Neuronal stem cell (in vitro differentiated cells): ENCODE data around the gene ZSWIM6.

Source experiments
- DNase-seq: peaks from one replicate; pipeline ENCODE4 v3.0.0-alpha.2; 2013; ENCODE audit warnings: low spot score
- H2AFZ ChIP-seq: one replicate; pipeline ENCODE4 v1.6.1; 2013; ENCODE audit warnings: mild to moderate bottlenecking, low read length, inconsistent platforms
- H2AK5ac ChIP-seq: 2 replicates; pipeline ENCODE4 v1.6.1; 2013; ENCODE audit warnings: low read depth, mild to moderate bottlenecking, inconsistent platforms, low read length, moderate library complexity, mixed read lengths
- H2BK120ac ChIP-seq: 2 replicates; pipeline ENCODE4 v1.6.1; 2013; ENCODE audit warnings: low read depth, mild to moderate bottlenecking, inconsistent platforms, low read length, moderate library complexity, mixed read lengths
- H2BK12ac ChIP-seq: one replicate; pipeline ENCODE4 v1.6.1; 2013; ENCODE audit warnings: low read length, inconsistent platforms
- H2BK15ac ChIP-seq: 2 replicates; pipeline ENCODE4 v1.6.1; 2013; ENCODE audit warnings: mild to moderate bottlenecking, low read length, inconsistent platforms, mixed read lengths
- H2BK5ac ChIP-seq: one replicate; pipeline ENCODE4 v1.6.1; 2013; ENCODE audit warnings: inconsistent platforms, mild to moderate bottlenecking, low read length, moderate library complexity
- H3K14ac ChIP-seq: one replicate; pipeline ENCODE4 v1.6.1; 2013; ENCODE audit warnings: low read length, inconsistent platforms
- H3K18ac ChIP-seq: 2 replicates; pipeline ENCODE4 v1.6.1; 2013; ENCODE audit warnings: low read length, inconsistent platforms
- H3K23ac ChIP-seq: 2 replicates; pipeline ENCODE4 v1.6.1; 2013; ENCODE audit warnings: low read depth, mild to moderate bottlenecking, mixed read lengths, low read length, inconsistent platforms; ENCODE audit not compliant: poor library complexity
- H3K27ac ChIP-seq: replicated peaks from 3 replicates; pipeline ENCODE4 v1.5.1; 2013; ENCODE audit warnings: low read length, inconsistent platforms
- H3K27me3 ChIP-seq, 3 experiments: 2 replicates each; pipeline ENCODE4 v1.6.1; 2013; ENCODE audit warnings: low read length in 3 of 3, mild to moderate bottlenecking in 2 of 3, inconsistent platforms in 1 of 3, low read depth in 1 of 3, mixed read lengths in 1 of 3, moderate library complexity in 1 of 3; ENCODE audit not compliant: control insufficient read depth in 3 of 3, insufficient read depth in 3 of 3
- H3K36me3 ChIP-seq, 2 donors: replicated peaks in 1 of 2; 2 replicates each; pipeline ENCODE4 v1.6.1; 2013; ENCODE audit warnings: low read length in 2 of 2; ENCODE audit not compliant: control insufficient read depth in 2 of 2, insufficient read depth in 2 of 2
- H3K4ac ChIP-seq: 2 replicates; pipeline ENCODE4 v1.6.1; 2013; ENCODE audit warnings: inconsistent platforms, mild to moderate bottlenecking, low read length, moderate library complexity
- H3K4me1 ChIP-seq, 2 donors: 1 replicate in 1 of 2; 2 replicates in 1 of 2; pipeline ENCODE4 v1.6.1; 2013; ENCODE audit warnings: low read length in 2 of 2, low read depth in 1 of 2; ENCODE audit not compliant: control insufficient read depth in 2 of 2, insufficient read depth in 1 of 2
- H3K4me2 ChIP-seq: one replicate; pipeline ENCODE4 v1.6.1; 2013; ENCODE audit warnings: mild to moderate bottlenecking, low read length, inconsistent platforms; ENCODE audit not compliant: insufficient read depth, poor library complexity, severe bottlenecking
- H3K4me3 ChIP-seq, 2 donors: 2 replicates each; pipeline ENCODE4 v1.5.1; 2013; ENCODE audit warnings: low read length in 2 of 2, mild to moderate bottlenecking in 2 of 2, inconsistent platforms in 1 of 2, moderate library complexity in 1 of 2
- H3K79me1 ChIP-seq: one replicate; pipeline ENCODE4 v1.6.1; 2013; ENCODE audit warnings: low read depth, mild to moderate bottlenecking, inconsistent platforms, low read length, moderate library complexity
- H3K9ac ChIP-seq: one replicate; pipeline ENCODE4 v1.6.1; 2013; ENCODE audit warnings: mild to moderate bottlenecking, low read depth, low read length, inconsistent platforms; ENCODE audit not compliant: poor library complexity
- H3K9me3 ChIP-seq, 2 donors: replicated peaks in 1 of 2; 2 replicates each; pipeline versions ENCODE3 to v1.6.1; 2013; ENCODE audit warnings: low read length in 2 of 2, mild to moderate bottlenecking in 2 of 2, inconsistent platforms in 1 of 2, low read depth in 1 of 2, mixed read lengths in 1 of 2, moderate library complexity in 1 of 2; ENCODE audit not compliant: control insufficient read depth in 2 of 2, insufficient read depth in 1 of 2
- H4K8ac ChIP-seq: one replicate; pipeline ENCODE4 v1.6.1; 2013; ENCODE audit warnings: low read depth, mild to moderate bottlenecking, inconsistent platforms, low read length, moderate library complexity
- H4K91ac ChIP-seq: one replicate; pipeline ENCODE4 v1.6.1; 2013; ENCODE audit warnings: low read length, low read depth, mild to moderate bottlenecking, inconsistent platforms; ENCODE audit not compliant: poor library complexity
- WGBS, 2 donors: extraction: QIAGEN DNeasy Blood & Tissue Kit; methylation state at CpG; one replicate each; pipeline ENCODE4 v1.1.7; 2013; ENCODE audit warnings: missing lambda C conversion rate in 2 of 2, mixed read lengths in 1 of 2; ENCODE audit not compliant: insufficient read length in 2 of 2, insufficient replicate concordance in 1 of 2; ENCODE audit errors: extremely low coverage in 2 of 2; 5-methylcytosine and 5-hydroxymethylcytosine counted together

ZSWIM6 gene

DNA sequence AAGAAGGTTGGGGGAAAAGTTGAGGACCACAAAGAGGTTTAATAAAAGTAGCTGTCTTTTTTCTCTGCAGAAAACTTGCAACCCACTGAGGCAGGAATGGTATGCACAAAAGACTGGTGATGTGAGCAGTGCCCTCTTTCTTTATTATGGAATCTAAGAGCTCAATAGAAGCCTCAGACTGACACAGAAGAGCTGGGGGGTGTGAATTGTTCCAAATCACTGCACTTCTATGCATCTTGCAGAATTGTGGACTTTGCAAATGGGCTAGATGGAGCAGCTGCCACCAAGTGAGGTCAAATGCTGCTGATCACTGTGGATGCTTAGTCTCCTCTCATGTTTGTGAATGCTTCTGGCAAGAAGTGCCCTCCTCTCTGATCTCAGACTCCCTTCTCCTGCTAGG is 227.1 kb downstream of the ZSWIM6 start:
- Histone ChIP-seq H3K4me1 (peaks cover 6 to 10% of the 10 kb centered on the region in 2 donors), H3K4me2 (no peak overlapping the region), H3K4me3 (no peak overlapping the region), H3K18ac (no peak overlapping the region), H2BK5ac (no peak overlapping the region), H3K14ac (no peak overlapping the region), H2AK5ac (no peak overlapping the region), H2BK15ac (no peak overlapping the region), H3K4ac (no peak overlapping the region), H3K27ac (peak overlapping the region; percentile 19), H2BK120ac (no peak overlapping the region), H3K36me3 (no peaks in the 10 kb centered on the region), H3K23ac (no peak overlapping the region), H2AFZ (no peak overlapping the region), H4K91ac (no peak overlapping the region), H3K79me1 (no peaks in the 10 kb centered on the region), H3K9me3 (peaks cover 0 to 18% of the 10 kb centered on the region in 2 donors), H3K27me3 (no peaks in the 10 kb centered on the region), H3K9ac (no peak overlapping the region), H2BK12ac (no peak overlapping the region), H4K8ac (no peak overlapping the region)
- DNase-seq, result no peak

DNA sequence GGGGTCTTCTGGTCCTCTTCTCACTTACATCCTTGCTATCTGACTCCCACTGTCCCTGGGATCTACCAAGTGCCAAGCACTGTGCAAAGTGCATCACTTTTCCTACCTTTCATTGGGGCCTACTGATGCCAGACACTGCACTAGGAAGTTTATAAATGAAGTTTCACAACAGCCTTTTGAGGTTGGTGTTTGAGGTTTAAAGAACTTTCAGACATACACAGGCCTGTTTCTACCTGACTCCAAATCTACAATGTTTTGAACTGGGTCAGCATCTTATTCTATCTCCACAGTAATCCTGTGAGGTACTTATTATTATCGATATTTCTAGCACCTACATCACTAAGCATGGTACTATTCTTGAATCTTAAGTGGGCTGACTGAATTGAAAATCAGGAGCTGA is 227.7 kb downstream of the ZSWIM6 start:
- H3K4me3 ChIP-seq, result no peak overlapping the region
- H3K9me3 ChIP-seq, result peaks cover 0 to 17% of the 10 kb centered on the region in 2 donors
- no peak overlapping the region for H4K8ac ChIP-seq
- no peak overlapping the region for H2BK120ac ChIP-seq
- H2BK15ac ChIP-seq, result no peak overlapping the region
- no peak overlapping the region for H3K27ac ChIP-seq
- no peak overlapping the region for H2BK12ac ChIP-seq
- no peak overlapping the region for H3K4me2 ChIP-seq
- no peak overlapping the region for H3K9ac ChIP-seq
- no peaks in the 10 kb centered on the region for H3K79me1 ChIP-seq
- no CpG with 5 or more reads among the region's 1 CpG for WGBS, 2 donors
- H3K27me3 ChIP-seq, result no peaks in the 10 kb centered on the region
- no peak overlapping the region for H2AFZ ChIP-seq
- H4K91ac ChIP-seq, result no peak overlapping the region
- no peak overlapping the region for H2AK5ac ChIP-seq
- H3K23ac ChIP-seq, result no peak overlapping the region
- no peak overlapping the region for H2BK5ac ChIP-seq
- H3K14ac ChIP-seq, result no peak overlapping the region
- H3K4me1 ChIP-seq, result peaks cover 9 to 16% of the 10 kb centered on the region in 2 donors
- H3K18ac ChIP-seq, result no peak overlapping the region
- H3K36me3 ChIP-seq, result no peaks in the 10 kb centered on the region
- no peak for DNase-seq
- no peak overlapping the region for H3K4ac ChIP-seq

- Histone ChIP-seq H3K4me2 (no peak overlapping the region), H3K23ac (no peak overlapping the region), H3K79me1 (no peaks in the 10 kb centered on the region), H4K91ac (no peak overlapping the region), H4K8ac (no peak overlapping the region), H3K18ac (no peak overlapping the region), H2BK15ac (no peak overlapping the region), H2AFZ (no peak overlapping the region), H3K27ac (no peak overlapping the region), H2BK120ac (no peak overlapping the region), H3K14ac (no peak overlapping the region), H3K4me3 (no peak overlapping the region), H3K4me1 (peaks cover 9 to 17% of the 10 kb centered on the region in 2 donors), H3K9me3 (peaks cover 0 to 16% of the 10 kb centered on the region in 2 donors), H2BK12ac (no peak overlapping the region), H3K9ac (no peak overlapping the region), H2AK5ac (no peak overlapping the region), H2BK5ac (no peak overlapping the region), H3K27me3 (no peaks in the 10 kb centered on the region), H3K36me3 (no peaks in the 10 kb centered on the region), H3K4ac (no peak overlapping the region)
- no peak for DNase-seq
- WGBS, 2 donors, result no CpG with 5 or more reads among the region's 3 CpGs
Measured at GRCh38 chr5:61563401-61563800, 231.3 kb downstream of the ZSWIM6 start.

DNA sequence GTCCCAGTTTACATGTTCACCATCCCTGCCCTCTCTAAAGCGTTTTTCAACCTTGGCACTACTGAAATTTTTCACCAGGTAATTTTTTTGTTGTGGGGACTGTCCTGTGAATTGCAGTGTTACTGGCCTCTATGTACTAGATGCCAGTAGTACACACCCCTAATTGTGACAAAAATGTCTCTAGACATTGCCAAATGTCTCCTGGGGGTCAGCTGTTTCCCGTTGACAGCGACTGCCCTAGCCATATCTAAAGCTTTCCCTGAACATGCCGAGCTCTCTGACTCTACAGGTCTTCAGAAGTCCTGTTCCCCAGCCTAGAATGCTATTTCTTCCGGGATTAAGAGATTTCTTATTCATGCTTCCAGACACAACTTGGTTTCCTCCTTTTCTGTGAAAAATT is 235.3 kb downstream of the ZSWIM6 start:
- Histone ChIP-seq H4K91ac (no peak overlapping the region), H2BK120ac (no peak overlapping the region), H2BK5ac (no peak overlapping the region), H2AFZ (no peak overlapping the region), H3K4me1 (peaks cover 3 to 8% of the 10 kb centered on the region in 2 donors), H4K8ac (no peak overlapping the region), H3K4ac (no peak overlapping the region), H3K36me3 (no peaks in the 10 kb centered on the region), H3K4me3 (no peak overlapping the region), H2AK5ac (no peak overlapping the region), H3K9me3 (peaks cover 0 to 12% of the 10 kb centered on the region in 2 donors), H2BK12ac (no peak overlapping the region), H3K9ac (no peak overlapping the region), H3K14ac (no peak overlapping the region), H3K18ac (no peak overlapping the region), H3K23ac (no peak overlapping the region), H3K79me1 (no peaks in the 10 kb centered on the region), H3K27me3 (no peaks in the 10 kb centered on the region), H3K27ac (no peak overlapping the region), H2BK15ac (no peak overlapping the region), H3K4me2 (no peak overlapping the region)
- no peak for DNase-seq
- WGBS, 2 donors, result no CpG with 5 or more reads among the region's 5 CpGs
